GM12878 (cell line): ENCODE data around the gene ARHGEF7. TPM values are rescaled to one million over a fixed set of nuclear protein-coding genes. Genes with fewer than 3 reads are reported as not detected.

Experiments
- ATAC-seq: fragments of 200-7000 bp; cut with Tn5 transposase; 3 replicates; pipeline ENCODE4 v1.9.1; 2020; ENCODE audit warnings: mild to moderate bottlenecking, moderate library complexity
- BruUV-seq: library from RNA; stranded (reverse); fragments of 400-500 nt; replicated peaks from 2 replicates; lab custom pipeline; 2021; lab: Mats Ljungman, UMichigan
- CTCF ChIA-PET: fragments of 300-600 bp; sonication (Branson Sonifier 250); formaldehyde crosslinking; extraction: SDS; loops from one replicate; lab custom pipeline; 2021; ENCODE audit warnings: inconsistent platforms; lab: Yijun Ruan, JAX
- POLR2A ChIA-PET: fragments of 350-600 bp; formaldehyde crosslinking; extraction: SDS; loops from one replicate; lab custom pipeline; 2021; ENCODE audit warnings: inconsistent platforms; lab: Charles Lee
- RAD21 ChIA-PET: fragments of 300-600 bp; sonication (Branson Sonifier 250); formaldehyde crosslinking; loops from one replicate; lab custom pipeline; 2023; ENCODE audit warnings: antibody characterized with exemption; ENCODE audit not compliant: unreplicated experiment; lab: Charles Lee
- SMC1A ChIA-PET: fragments of 300-600 bp; sonication (Branson Sonifier 250); formaldehyde crosslinking; loops from one replicate; lab custom pipeline; 2023; ENCODE audit not compliant: unreplicated experiment, uncharacterized antibody; lab: Charles Lee
- DNase-seq: peaks from one replicate; pipeline ENCODE4 v3.0.0-alpha.2; 2011; ENCODE audit warnings: low read depth, low spot score
- FAIRE-seq: peaks from 3 replicates; lab custom pipeline; 2011; peaks lifted over from hg19 to GRCh38; lab: Jason Lieb, UNC
- H2AFZ ChIP-seq: 2 replicates; pipeline ENCODE4 v1.6.0; 2011; ENCODE audit warnings: low read depth, low read length, control low read depth; ENCODE audit not compliant: control insufficient read depth
- H3K27ac ChIP-seq: 2 replicates; pipeline ENCODE4 v1.5.1; 2011; ENCODE audit warnings: control low read depth; ENCODE audit not compliant: control insufficient read depth, insufficient read depth
- H3K27me3 ChIP-seq, 2 experiments: replicated peaks in 1 of 2; 2 replicates each; pipeline versions ENCODE4 v1.6.0 to v1.6.1; 2011; ENCODE audit warnings: low read length in 1 of 2; ENCODE audit not compliant: control insufficient read depth in 2 of 2, insufficient read depth in 2 of 2
- H3K36me3 ChIP-seq, 2 experiments: 2 replicates each; pipeline ENCODE4 v1.5.1; 2011; ENCODE audit warnings: low read length in 1 of 2; ENCODE audit not compliant: control insufficient read depth in 2 of 2, insufficient read depth in 2 of 2
- H3K4me1 ChIP-seq: 2 replicates; pipeline ENCODE4 v1.6.1; 2011; ENCODE audit warnings: mild to moderate bottlenecking, low read length, moderate library complexity, mixed read lengths; ENCODE audit not compliant: control insufficient read depth, insufficient read depth
- H3K4me2 ChIP-seq: 2 replicates; pipeline ENCODE4 v1.6.0; 2011; ENCODE audit warnings: control low read depth; ENCODE audit not compliant: control insufficient read depth, insufficient read depth
- H3K4me3 ChIP-seq: fragments of 200-600 bp; sonication (generic); 2 replicates; pipeline ENCODE4 v1.5.1; 2016
- H3K79me2 ChIP-seq: 2 replicates; pipeline ENCODE4 v1.6.0; 2011; ENCODE audit warnings: low read length; ENCODE audit not compliant: control insufficient read depth, insufficient read depth
- H3K9ac ChIP-seq: 2 replicates; pipeline ENCODE4 v1.8.0; 2011; ENCODE audit warnings: low read length, control low read depth, mixed read lengths; ENCODE audit not compliant: control insufficient read depth, insufficient read depth
- H3K9me3 ChIP-seq: replicated peaks from 3 replicates; pipeline ENCODE4 v1.5.1; 2011; ENCODE audit warnings: mild to moderate bottlenecking, low read length; ENCODE audit not compliant: control insufficient read depth, insufficient read depth
- H4K20me1 ChIP-seq: 2 replicates; pipeline ENCODE4 v1.6.0; 2011; ENCODE audit not compliant: control insufficient read depth, insufficient read depth
- ATF7 ChIP-seq: fragments of 450-650 bp; IDR thresholded peaks from 2 replicates; pipeline ENCODE4 v1.6.1; 2016; ENCODE audit warnings: low read depth, mild to moderate bottlenecking
- BCL11A ChIP-seq: IDR thresholded peaks from 2 replicates; pipeline ENCODE4 v1.6.1; 2011; ENCODE audit warnings: low read depth, low read length
- IKZF1 ChIP-seq: fragments of 450-650 bp; conservative IDR thresholded peaks from 2 replicates; pipeline ENCODE4 v1.6.1; 2017; ENCODE audit warnings: antibody characterized with exemption, mild to moderate bottlenecking
- IRF4 ChIP-seq: IDR thresholded peaks from 2 replicates; pipeline ENCODE4 v1.6.1; 2011; ENCODE audit warnings: low read depth, low read length
- IRF5 ChIP-seq: fragments of 450-650 bp; IDR thresholded peaks from 2 replicates; pipeline ENCODE4 v1.6.1; 2017; ENCODE audit warnings: borderline replicate concordance
- MYC ChIP-seq: IDR thresholded peaks from 2 replicates; pipeline ENCODE4 v1.6.1; 2011; ENCODE audit warnings: mild to moderate bottlenecking, low read length, moderate library complexity, inconsistent platforms; ENCODE audit not compliant: insufficient read depth, insufficient replicate concordance, insufficient read length, severe bottlenecking
- RUNX3 ChIP-seq: IDR thresholded peaks from 2 replicates; pipeline ENCODE4 v1.6.1; 2012; ENCODE audit warnings: low read length, inconsistent platforms
- TCF12 ChIP-seq: IDR thresholded peaks from 2 replicates; pipeline ENCODE4 v1.6.1; 2011; ENCODE audit warnings: low read depth, mild to moderate bottlenecking, low read length
- WRNIP1 ChIP-seq: IDR thresholded peaks from 2 replicates; pipeline ENCODE4 v1.6.1; 2011; ENCODE audit warnings: low read depth, low read length, improper control_type of control experiment, borderline replicate concordance
- ZBED1 ChIP-seq: IDR thresholded peaks from 2 replicates; pipeline ENCODE4 v1.6.1; 2016; ENCODE audit warnings: borderline replicate concordance
- WGBS: methylation state at CpG from one replicate; pipeline ENCODE4 v1.1.6; 2016; ENCODE audit warnings: low lambda C conversion rate; ENCODE audit not compliant: insufficient replicate concordance, insufficient coverage; ENCODE audit errors: missing lambda C conversion rate; 5-methylcytosine and 5-hydroxymethylcytosine counted together
- in situ Hi-C: fragments of 300-500 bp; cut with MboI; formaldehyde crosslinking; loops from 9 replicates; pipeline ENCODE4 v1.14.3; 2018; ENCODE audit warnings: mixed read lengths
- intact Hi-C: fragments of 100-400 bp; cut with micrococcal nuclease; formaldehyde crosslinking; loops from one replicate; pipeline ENCODE4 v1.14.2; 2022; ENCODE audit not compliant: unreplicated experiment
- polyA plus RNA-seq, 11 experiments: library from polyadenylated mRNA; depleted of rRNA in 4 of 11; unstranded in 6 of 11; stranded (reverse) in 5 of 11; fragments of >200 nt; fragmentation: Nextera tagmentation in 4 of 11; fragmentation: Illumina TruSeq in 1 of 11; extraction: Ambion mirVana in 4 of 11; extraction: Trizol in 1 of 11; gene quantifications; 1 replicate in 1 of 11; 2 replicates in 10 of 11; pipeline versions ENCODE4 v1.2.1 to v1.2.3, GENCODE V29; 2011 to 2016; ENCODE audit warnings: inconsistent platforms in 2 of 11, missing spikeins in 2 of 11, low read depth in 1 of 11
- total RNA-seq, 4 experiments: library from RNA; depleted of rRNA in 3 of 4; stranded (reverse); fragments of >200 nt in 3 of 4; fragmentation: Illumina TruSeq in 1 of 4; extraction: Trizol in 1 of 4; gene quantifications; 2 replicates each; pipeline versions ENCODE4 v1.2.1 to v1.2.3, GENCODE V29; 2013 to 2021

Gene ARHGEF7
- total and polyA plus RNA-seq, 10 of the 15 experiments (the other 5 are each of a cell fraction or from before 2014, with no cell fraction given) = 4.7 to 65.5 (median 36.6) TPM

DNA sequence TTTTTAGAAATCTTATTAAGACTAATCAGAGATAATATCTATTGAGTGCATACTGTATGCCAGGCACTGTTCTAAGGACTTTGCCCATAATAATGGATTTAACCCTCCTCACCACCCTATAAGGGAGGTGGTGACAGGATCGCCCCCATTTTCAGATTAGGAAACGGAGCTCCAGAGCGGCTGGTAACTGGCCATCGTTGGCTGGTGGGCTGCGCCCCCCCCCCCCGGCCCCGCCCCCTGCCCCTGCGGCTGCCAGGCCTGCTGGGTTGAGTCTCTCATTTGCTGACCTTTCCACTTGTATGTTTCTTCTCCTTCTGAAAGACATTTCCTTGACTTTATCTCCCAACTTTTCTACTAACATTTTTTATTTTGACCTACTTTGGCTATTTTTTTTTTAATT lies 8.5 kb downstream of the ARHGEF7 start:
- in situ Hi-C loops = no loop called here
- BruUV-seq = no TSS peak

More for the DNA sequence above, 8.5 kb downstream of the ARHGEF7 start:
- ChIA-PET POLR2A (no interaction called here), SMC1A (no interaction called here), RAD21 (no interaction called here), CTCF (no interaction called here)
- Histone ChIP-seq H3K36me3 (no peaks in the 10 kb centered on the region), H4K20me1 (no peaks in the 10 kb centered on the region), H3K4me2 (no peak overlapping the region), H2AFZ (no peak overlapping the region), H3K9me3 (no peaks in the 10 kb centered on the region; the same call in 2 of the 3 replicates), H3K4me1 (peaks cover under 1% of the 10 kb centered on the region; the same call in 1 of the 2 replicates), H3K79me2 (no peaks in the 10 kb centered on the region), H3K27ac (no peak overlapping the region), H3K4me3 (no peak overlapping the region), H3K27me3 (peaks cover 0 to 2% of the 10 kb centered on the region in 2 experiments; a peak in 1 of 4 replicates), H3K9ac (no peak overlapping the region)
- no peak for ATAC-seq
- TF ChIP-seq BCL11A (no peak), RUNX3 (no peak), MYC (no peak), IRF4 (no peak), IKZF1 (no peak), ZBED1 (no peak), IRF5 (no peak), TCF12 (no peak), WRNIP1 (no peak), ATF7 (no peak)
- DNase-seq = no peak
- 48% methylated on average over 8 of the region's 8 CpGs for WGBS
- no peak for FAIRE-seq
- intact Hi-C loops = no loop called here
